Uterus (tissue), 4 donors: ENCODE data around the gene RICTOR. TPM values are rescaled to one million over a fixed set of nuclear protein-coding genes. Genes with fewer than 3 reads are reported as not detected.

Source experiments
- DNase-seq, 2 donors: peaks; one replicate each; pipeline ENCODE4 v3.0.0-alpha.2; 2019 to 2020
- H3K27ac ChIP-seq, 2 donors: fragments of 200-600 bp; sonication (generic); 1 replicate in 1 of 2; 2 replicates in 1 of 2; pipeline ENCODE4 v1.5.1; 2016 to 2018
- H3K27me3 ChIP-seq, 2 donors: fragments of 200-600 bp; sonication (generic); one replicate each; pipeline ENCODE4 v1.5.1; 2018 to 2019; ENCODE audit warnings: control low read depth in 1 of 2
- H3K36me3 ChIP-seq, 2 donors: fragments of 200-600 bp; sonication (generic); one replicate each; pipeline ENCODE4 v1.5.1; 2019; ENCODE audit warnings: control low read depth in 1 of 2
- H3K4me1 ChIP-seq, 2 donors: fragments of 200-600 bp; sonication (generic); one replicate each; pipeline ENCODE4 v1.5.1; 2018 to 2019; ENCODE audit warnings: control low read depth in 1 of 2
- H3K4me3 ChIP-seq, 2 donors: fragments of 200-600 bp; sonication (generic); 1 replicate in 1 of 2; 2 replicates in 1 of 2; pipeline ENCODE4 v1.5.1; 2018 to 2019; ENCODE audit warnings: mild to moderate bottlenecking in 1 of 2
- H3K9me3 ChIP-seq, 2 donors: fragments of 200-600 bp; sonication (generic); one replicate each; pipeline ENCODE4 v1.5.1; 2019; ENCODE audit warnings: control low read depth in 1 of 2
- POLR2A ChIP-seq, 2 donors: fragments of 450-650 bp; IDR thresholded peaks; one replicate each; pipeline ENCODE4 v1.6.1; 2016; ENCODE audit warnings: antibody characterized with exemption in 2 of 2, mild to moderate bottlenecking in 1 of 2, moderate library complexity in 1 of 2
- intact Hi-C: fragments of 100-400 bp; cut with DNase I; formaldehyde crosslinking; loops from one replicate; pipeline ENCODE4 v1.15.1; 2023; ENCODE audit warnings: low total_unique reads
- total RNA-seq, 4 donors: library from RNA; depleted of rRNA in 3 of 4; stranded (reverse); fragments of >200 nt in 3 of 4; gene quantifications; one replicate each; pipeline versions ENCODE4 v1.1.0 to v1.2.4, GENCODE V29; 2014 to 2023
- TF ChIP-seq, protein P1 (sequence below), 4 experiments: fragments of 200-600 bp in 2 of 4; fragments of 450-650 bp in 2 of 4; sonication (generic) in 2 of 4; IDR thresholded peaks; one replicate each; pipeline ENCODE4 v1.5.1; 2016 to 2019; ENCODE audit warnings: antibody characterized with exemption in 4 of 4, mild to moderate bottlenecking in 2 of 4, moderate library complexity in 1 of 4
- donor health status: DM: yes; HTN: yes; CAD: no.

Gene RICTOR
- total RNA-seq, 4 donors from 2014 or later = 50.6 to 79.4 (median 70.6) TPM

- Histone ChIP-seq H3K4me3 (no peak overlapping the region), H3K36me3 (no peaks in the 10 kb centered on the region), H3K4me1 (no peaks in the 10 kb centered on the region), H3K9me3 (no peaks in the 10 kb centered on the region), H3K27me3 (no peaks in the 10 kb centered on the region), H3K27ac (no peak overlapping the region)
- intact Hi-C loops = no loop called here
- TF ChIP-seq, protein P1, sequence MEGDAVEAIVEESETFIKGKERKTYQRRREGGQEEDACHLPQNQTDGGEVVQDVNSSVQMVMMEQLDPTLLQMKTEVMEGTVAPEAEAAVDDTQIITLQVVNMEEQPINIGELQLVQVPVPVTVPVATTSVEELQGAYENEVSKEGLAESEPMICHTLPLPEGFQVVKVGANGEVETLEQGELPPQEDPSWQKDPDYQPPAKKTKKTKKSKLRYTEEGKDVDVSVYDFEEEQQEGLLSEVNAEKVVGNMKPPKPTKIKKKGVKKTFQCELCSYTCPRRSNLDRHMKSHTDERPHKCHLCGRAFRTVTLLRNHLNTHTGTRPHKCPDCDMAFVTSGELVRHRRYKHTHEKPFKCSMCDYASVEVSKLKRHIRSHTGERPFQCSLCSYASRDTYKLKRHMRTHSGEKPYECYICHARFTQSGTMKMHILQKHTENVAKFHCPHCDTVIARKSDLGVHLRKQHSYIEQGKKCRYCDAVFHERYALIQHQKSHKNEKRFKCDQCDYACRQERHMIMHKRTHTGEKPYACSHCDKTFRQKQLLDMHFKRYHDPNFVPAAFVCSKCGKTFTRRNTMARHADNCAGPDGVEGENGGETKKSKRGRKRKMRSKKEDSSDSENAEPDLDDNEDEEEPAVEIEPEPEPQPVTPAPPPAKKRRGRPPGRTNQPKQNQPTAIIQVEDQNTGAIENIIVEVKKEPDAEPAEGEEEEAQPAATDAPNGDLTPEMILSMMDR (IDR thresholded peaks at IDR 0.05) = no peak
- TF ChIP-seq POLR2A (IDR thresholded peaks at IDR 0.05) = no peak
- no peak for DNase-seq
Measured at GRCh38 chr5:39119404-39120051, 45.3 kb upstream of the RICTOR start.

GRCh38 chr5:39118638-39119037 is 44.4 kb upstream of the RICTOR start:
- intact Hi-C loops = no loop called here
- Histone ChIP-seq H3K27ac (no peak overlapping the region), H3K9me3 (no peaks in the 10 kb centered on the region), H3K36me3 (no peaks in the 10 kb centered on the region), H3K27me3 (no peaks in the 10 kb centered on the region), H3K4me1 (no peaks in the 10 kb centered on the region), H3K4me3 (no peak overlapping the region)
- no peak for TF ChIP-seq POLR2A (IDR thresholded peaks at IDR 0.05)
- TF ChIP-seq, protein P1 (IDR thresholded peaks at IDR 0.05) = no peak
- no peak for DNase-seq

GRCh38 chr5:39117401-39117800 is 43.2 kb upstream of the RICTOR start:
- no peak for DNase-seq
- H3K4me1 ChIP-seq = no peaks in the 10 kb centered on the region
- H3K27me3 ChIP-seq = no peaks in the 10 kb centered on the region
- H3K36me3 ChIP-seq = no peaks in the 10 kb centered on the region
- no peaks in the 10 kb centered on the region for H3K9me3 ChIP-seq
- no peak for TF ChIP-seq POLR2A (IDR thresholded peaks at IDR 0.05)
- TF ChIP-seq, protein P1 (IDR thresholded peaks at IDR 0.05) = no peak
- intact Hi-C loops = no loop called here
- no peak overlapping the region for H3K4me3 ChIP-seq
- no peak overlapping the region for H3K27ac ChIP-seq

DNA sequence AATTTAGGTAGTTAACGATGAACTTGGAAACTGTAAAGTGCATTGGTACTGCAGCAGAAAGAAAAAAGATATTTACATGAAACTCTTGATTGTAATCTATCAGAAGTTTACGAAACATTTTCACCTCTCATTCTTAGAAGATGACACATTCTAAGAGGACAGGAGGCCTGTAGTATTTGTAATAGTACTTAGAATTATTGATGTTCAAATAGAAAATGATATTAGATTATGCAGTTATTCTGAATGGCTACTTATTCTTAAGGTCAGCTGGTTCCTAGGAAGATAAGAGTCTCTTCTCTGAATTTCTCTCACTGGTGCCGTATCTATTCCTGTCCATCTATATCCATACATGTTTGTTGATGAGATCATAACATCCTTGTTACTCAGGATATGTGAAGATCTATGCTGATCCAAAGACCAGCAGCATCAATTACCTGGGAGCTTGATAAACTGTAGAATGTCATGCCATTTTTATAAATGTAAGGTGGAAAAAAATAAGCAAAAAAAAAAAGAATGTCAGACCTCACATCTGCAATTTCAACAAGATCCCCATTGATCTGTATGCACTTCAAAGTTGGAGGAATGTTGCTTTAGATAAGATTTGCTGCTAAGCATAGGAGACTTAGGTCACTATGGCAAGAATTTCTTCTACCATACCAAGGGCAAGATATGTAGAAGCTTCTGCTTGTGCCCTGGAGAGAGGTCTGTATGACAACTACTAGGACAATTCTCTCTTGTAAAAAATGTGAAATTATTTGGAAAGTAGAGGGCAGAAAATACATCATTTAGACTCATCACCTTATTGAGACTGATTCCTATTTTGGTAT is 42.4 kb upstream of the RICTOR start:
- TF ChIP-seq POLR2A (IDR thresholded peaks at IDR 0.05) = no peak
- TF ChIP-seq, protein P1 (IDR thresholded peaks at IDR 0.05) = no peak

More for the DNA sequence above, 42.4 kb upstream of the RICTOR start:
- H3K4me3 ChIP-seq = no peak overlapping the region
- no peaks in the 10 kb centered on the region for H3K9me3 ChIP-seq
- no peak overlapping the region for H3K27ac ChIP-seq
- H3K4me1 ChIP-seq = no peaks in the 10 kb centered on the region
- H3K27me3 ChIP-seq = no peaks in the 10 kb centered on the region
- no peak for DNase-seq
- no peaks in the 10 kb centered on the region for H3K36me3 ChIP-seq
- intact Hi-C loops = no loop called here
